Uterus (tissue), 2 donors: ENCODE results near the gene CCDC182.

Experiments
- POLR2A ChIP-seq, 2 donors: fragments of 450-650 bp; IDR thresholded peaks; one replicate each; pipeline ENCODE4 v1.6.1; 2016; ENCODE audit warnings: antibody characterized with exemption in 2 of 2, mild to moderate bottlenecking in 1 of 2, moderate library complexity in 1 of 2
- TF ChIP-seq, protein P1 (sequence below), 4 experiments: fragments of 200-600 bp in 2 of 4; fragments of 450-650 bp in 2 of 4; sonication (generic) in 2 of 4; IDR thresholded peaks; one replicate each; pipeline ENCODE4 v1.5.1; 2016 to 2019; ENCODE audit warnings: antibody characterized with exemption in 4 of 4, mild to moderate bottlenecking in 2 of 4, moderate library complexity in 1 of 4

DNA sequence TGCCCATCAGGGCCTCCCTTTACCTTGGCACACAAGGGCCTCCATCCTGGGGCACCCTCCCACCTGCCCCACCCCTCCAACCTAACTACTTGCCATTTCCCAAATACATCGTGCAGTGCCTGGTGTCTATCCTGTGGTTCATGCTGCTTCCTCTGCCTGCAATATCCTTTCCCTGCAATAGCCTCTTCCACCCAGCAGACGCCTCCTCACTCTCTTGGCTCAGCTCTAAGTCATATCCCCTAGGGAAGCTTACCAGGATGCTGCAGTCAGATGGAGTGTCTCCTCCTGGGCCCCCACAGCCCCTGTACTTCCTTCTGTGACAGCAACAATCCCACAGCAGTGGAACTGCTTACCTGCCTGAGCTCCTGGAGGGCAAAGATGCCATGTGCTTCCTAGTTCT lies 36.7 kb downstream of the CCDC182 start:
- TF ChIP-seq, protein P1, sequence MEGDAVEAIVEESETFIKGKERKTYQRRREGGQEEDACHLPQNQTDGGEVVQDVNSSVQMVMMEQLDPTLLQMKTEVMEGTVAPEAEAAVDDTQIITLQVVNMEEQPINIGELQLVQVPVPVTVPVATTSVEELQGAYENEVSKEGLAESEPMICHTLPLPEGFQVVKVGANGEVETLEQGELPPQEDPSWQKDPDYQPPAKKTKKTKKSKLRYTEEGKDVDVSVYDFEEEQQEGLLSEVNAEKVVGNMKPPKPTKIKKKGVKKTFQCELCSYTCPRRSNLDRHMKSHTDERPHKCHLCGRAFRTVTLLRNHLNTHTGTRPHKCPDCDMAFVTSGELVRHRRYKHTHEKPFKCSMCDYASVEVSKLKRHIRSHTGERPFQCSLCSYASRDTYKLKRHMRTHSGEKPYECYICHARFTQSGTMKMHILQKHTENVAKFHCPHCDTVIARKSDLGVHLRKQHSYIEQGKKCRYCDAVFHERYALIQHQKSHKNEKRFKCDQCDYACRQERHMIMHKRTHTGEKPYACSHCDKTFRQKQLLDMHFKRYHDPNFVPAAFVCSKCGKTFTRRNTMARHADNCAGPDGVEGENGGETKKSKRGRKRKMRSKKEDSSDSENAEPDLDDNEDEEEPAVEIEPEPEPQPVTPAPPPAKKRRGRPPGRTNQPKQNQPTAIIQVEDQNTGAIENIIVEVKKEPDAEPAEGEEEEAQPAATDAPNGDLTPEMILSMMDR (IDR thresholded peaks at IDR 0.05), result no peak
- TF ChIP-seq POLR2A (IDR thresholded peaks at IDR 0.05), result no peak
